ENCODE results near the gene FBXO44.

FBXO44 gene

DNA sequence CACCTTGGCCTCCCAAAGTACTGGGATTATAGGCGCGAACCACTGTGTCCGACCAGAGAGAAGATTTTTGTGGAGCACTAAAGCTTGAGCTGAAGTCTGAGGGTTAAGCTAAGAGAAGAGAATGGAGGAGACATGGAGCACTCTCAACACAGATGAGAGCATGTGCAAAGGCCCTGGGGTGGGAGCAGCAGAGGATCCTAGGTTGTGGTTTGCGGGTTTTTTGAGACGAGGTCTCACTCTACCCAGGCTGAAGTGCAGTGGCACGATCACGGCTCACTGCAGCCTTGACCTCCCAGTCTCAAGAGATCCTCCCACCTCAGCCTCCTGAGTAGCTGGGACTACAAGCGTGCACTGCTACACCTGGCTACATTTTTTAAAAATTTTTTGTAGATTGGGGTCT is 31.0 kb upstream of the FBXO44 start:
- no peak for DNase-seq (ENCODE audit: low read depth)
- no peak overlapping the region for H3K4me3 ChIP-seq (ENCODE audit: low read depth, low read length)
- TF ChIP-seq, protein P1, sequence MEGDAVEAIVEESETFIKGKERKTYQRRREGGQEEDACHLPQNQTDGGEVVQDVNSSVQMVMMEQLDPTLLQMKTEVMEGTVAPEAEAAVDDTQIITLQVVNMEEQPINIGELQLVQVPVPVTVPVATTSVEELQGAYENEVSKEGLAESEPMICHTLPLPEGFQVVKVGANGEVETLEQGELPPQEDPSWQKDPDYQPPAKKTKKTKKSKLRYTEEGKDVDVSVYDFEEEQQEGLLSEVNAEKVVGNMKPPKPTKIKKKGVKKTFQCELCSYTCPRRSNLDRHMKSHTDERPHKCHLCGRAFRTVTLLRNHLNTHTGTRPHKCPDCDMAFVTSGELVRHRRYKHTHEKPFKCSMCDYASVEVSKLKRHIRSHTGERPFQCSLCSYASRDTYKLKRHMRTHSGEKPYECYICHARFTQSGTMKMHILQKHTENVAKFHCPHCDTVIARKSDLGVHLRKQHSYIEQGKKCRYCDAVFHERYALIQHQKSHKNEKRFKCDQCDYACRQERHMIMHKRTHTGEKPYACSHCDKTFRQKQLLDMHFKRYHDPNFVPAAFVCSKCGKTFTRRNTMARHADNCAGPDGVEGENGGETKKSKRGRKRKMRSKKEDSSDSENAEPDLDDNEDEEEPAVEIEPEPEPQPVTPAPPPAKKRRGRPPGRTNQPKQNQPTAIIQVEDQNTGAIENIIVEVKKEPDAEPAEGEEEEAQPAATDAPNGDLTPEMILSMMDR (conservative IDR thresholded peaks at IDR 0.05; ENCODE audit: low read depth, low read length) = no peak

DNA sequence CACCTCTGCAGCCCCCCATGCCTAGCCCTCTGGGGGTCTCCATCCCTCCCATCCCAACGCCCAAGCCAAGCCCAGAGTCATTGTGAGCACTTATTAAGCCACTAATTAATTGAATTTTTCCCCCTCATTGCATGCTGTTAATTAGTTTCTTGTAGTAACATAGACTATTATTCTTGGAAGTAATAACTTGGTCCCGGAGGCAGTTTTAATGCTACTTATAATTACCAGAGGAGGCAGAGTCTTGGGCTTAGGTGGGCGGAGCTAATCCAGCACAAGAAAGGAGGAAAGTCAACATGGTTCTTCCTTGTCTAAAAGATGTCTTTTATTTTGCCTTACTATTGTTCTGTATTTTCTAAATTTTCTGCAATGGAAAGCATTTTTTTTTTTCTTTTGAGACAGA is 28.1 kb upstream of the FBXO44 start:
- H3K4me3 ChIP-seq (ENCODE audit: low read depth, low read length) = no peak overlapping the region
- TF ChIP-seq, protein P1 (conservative IDR thresholded peaks at IDR 0.05; ENCODE audit: low read depth, low read length) = no peak
- DNase-seq (ENCODE audit: low read depth) = no peak

DNA sequence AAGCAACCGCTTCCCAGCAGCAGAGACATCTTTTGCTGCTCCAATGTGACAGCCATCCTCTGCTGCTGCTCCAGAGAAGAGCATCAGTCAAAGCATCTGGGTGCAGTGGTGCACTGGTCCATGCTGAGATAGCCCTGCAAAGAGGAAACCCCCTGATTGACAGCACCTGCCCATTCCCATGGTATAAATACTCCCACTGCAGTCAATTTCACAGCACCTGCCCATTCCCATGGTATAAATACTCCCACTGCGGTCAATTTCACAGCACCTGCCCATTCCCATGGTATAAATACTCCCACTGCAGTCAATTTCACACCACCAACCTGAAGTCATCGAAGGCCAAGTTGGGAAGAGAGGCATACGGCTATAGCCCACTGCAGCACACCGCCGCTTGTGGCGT is 25.9 kb upstream of the FBXO44 start:
- no peak for DNase-seq (ENCODE audit: low read depth)
- H3K4me3 ChIP-seq (ENCODE audit: low read depth, low read length) = no peak overlapping the region
- TF ChIP-seq, protein P1 (conservative IDR thresholded peaks at IDR 0.05; ENCODE audit: low read depth, low read length) = no peak

DNA sequence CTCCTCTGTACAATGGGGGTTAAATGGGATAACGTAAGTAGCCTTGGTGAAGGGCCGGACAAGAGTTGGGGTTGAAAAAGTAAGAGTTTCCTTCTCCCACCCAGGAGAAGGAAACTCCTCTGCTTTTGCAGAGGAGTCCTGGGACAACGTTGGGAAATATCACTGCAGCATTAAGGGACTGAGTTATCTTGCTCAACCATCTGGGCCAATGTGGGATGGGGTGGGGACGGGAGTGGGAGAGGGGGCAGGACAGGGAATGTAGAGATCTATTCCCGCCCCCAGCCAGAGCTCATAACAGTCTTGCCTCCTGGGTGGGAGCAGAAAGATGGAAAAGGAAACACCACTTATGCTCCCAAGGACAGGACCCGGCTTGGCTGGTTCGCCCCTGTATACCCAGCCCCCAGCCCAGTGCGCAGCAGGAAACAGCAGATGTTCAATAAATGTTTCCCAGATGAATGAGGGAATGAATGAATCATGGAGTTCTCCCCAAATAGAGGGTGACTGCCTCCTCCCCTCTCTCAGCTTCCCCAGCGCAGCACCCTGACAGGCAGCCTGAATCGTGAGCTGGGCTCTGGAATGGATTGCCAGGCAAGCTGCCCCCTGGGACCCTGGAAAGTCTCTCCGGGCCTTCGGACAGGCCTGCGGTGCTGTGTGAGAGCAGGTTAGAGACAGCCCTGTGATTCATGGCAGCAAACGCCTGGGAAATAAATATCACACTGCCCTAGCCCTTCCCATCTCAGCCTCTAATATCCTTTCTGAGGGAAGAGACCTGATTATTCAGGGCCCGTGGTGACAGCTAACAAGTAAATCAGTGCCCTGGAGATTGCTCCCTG is 25.3 kb upstream of the FBXO44 start:
- no peak for DNase-seq (ENCODE audit: low read depth)
- no peak overlapping the region for H3K4me3 ChIP-seq (ENCODE audit: low read depth, low read length)
- TF ChIP-seq, protein P1 (conservative IDR thresholded peaks at IDR 0.05; ENCODE audit: low read depth, low read length) = no peak

DNA sequence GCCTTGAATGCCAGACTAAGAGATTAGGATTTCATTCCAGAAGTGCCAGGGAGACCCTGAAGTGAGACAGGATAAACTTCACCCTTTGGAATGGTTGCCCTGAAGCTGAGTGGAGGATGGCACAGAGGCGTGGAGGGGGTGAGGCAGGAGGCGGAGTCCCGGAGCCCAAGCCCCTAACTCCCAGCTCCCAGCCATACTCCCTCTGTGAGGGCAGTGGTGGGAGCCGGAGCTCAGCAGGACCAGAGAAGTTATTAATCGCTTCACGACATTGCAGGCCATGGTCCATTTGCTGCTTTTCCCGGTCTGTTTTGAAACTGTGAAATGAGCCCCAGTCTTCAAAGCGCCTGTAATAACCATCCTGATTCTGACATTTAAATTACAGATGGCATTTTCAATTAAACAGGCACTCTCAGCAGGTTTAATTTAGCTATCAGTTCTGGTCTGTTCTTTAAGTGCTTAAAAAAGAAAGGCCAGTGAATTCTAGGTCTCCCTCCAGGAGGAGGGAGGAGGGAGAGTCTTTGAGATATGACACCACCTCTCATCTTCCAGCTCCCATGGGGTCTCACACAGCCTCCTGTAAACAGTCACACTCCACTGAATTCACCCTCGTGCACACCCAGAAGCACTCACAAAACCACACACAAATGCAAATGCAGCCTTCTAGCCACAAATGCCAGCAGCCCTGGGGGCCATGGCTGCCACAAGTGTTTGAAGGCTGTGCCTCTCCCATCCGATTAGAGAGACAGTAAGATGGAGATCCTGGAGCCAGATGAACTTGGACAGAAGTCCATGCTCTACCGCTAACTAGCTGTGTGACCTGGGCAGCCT is 20.1 kb upstream of the FBXO44 start:
- DNase-seq (ENCODE audit: low read depth) = no peak
- TF ChIP-seq, protein P1 (conservative IDR thresholded peaks at IDR 0.05; ENCODE audit: low read depth, low read length) = no peak
- no peak overlapping the region for H3K4me3 ChIP-seq (ENCODE audit: low read depth, low read length)

DNA sequence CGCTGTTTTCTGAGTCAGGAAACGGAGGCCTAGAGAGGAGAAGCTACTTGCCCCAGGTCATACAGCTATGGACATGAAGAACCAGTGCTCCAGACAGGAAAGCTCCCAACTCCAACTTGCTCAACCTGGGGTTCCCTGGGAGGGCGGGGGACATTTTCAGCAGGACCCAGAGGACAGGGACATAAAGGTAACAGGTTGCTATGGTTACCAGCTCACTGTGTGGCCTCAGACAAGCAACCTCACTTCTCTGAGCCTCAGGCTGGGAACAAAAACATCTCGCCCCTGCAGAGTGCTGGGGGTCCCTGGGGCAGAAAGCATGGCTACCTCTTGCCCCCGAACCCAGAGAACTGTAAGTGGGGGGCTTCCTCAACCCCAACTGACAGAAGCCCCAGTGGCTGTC is 16.6 kb upstream of the FBXO44 start:
- no peak overlapping the region for H3K4me3 ChIP-seq (ENCODE audit: low read depth, low read length)
- TF ChIP-seq, protein P1 (conservative IDR thresholded peaks at IDR 0.05; ENCODE audit: low read depth, low read length) = no peak
- no peak for DNase-seq (ENCODE audit: low read depth)

All from choroid plexus epithelial cell (primary cell).